ENCODE results near the gene HNRNPA3. TPM values are rescaled to one million over a fixed set of nuclear protein-coding genes. Genes with fewer than 3 reads are reported as not detected.

The HNRNPA3 gene
- polyA plus RNA-seq, 1 of the 3 experiments (the other 2 are of a cell fraction): 102 TPM

- Histone ChIP-seq H3K4me2 (peak overlapping the region; percentile 67), H3F3A (replicated peaks; ENCODE audit: insufficient read depth) (peaks cover 34% of the 10 kb centered on the region), H3K9ac (peak overlapping the region; percentile 70), H2AFZ (ENCODE audit: low read depth) (no peak overlapping the region), H3K27me3 (ENCODE audit: insufficient read depth) (no peaks in the 10 kb centered on the region), H3K9me3 (no peaks in the 10 kb centered on the region), H3K36me3 (replicated peaks in 1 of 2; ENCODE audit: control insufficient read depth in 1 of 2, insufficient read depth in 2 of 2, low read length in 1 of 2) (peaks cover 0 to 6% of the 10 kb centered on the region in 2 experiments), H3K79me2 (ENCODE audit: insufficient read depth) (peaks cover 97% of the 10 kb centered on the region), H4K20me1 (ENCODE audit: insufficient read depth) (peaks cover 26% of the 10 kb centered on the region), H3K9me2 (no peaks in the 10 kb centered on the region), H3K4me1 (ENCODE audit: control insufficient read depth in 1 of 2, insufficient read depth in 2 of 2, low read depth in 1 of 2, low read length in 1 of 2) (peaks cover 45 to 62% of the 10 kb centered on the region in 2 experiments), H3K4me3 (ENCODE audit: low read depth in 2 of 2, low read length in 1 of 2) (peak overlapping the region; percentile 26 to 46; a peak in 3 of 4 replicates), H3K27ac (ENCODE audit: low read depth in 2 of 2, low read length in 1 of 2) (peak overlapping the region; percentile 94 to 98)
- CTCF ChIA-PET: interaction anchor here (0.8 to 3.2 kb wide), 3 partner anchors 13 to 78 kb away, joined by 3 to 16 read pairs (median 3); no protein-coding TSS in a partner anchor
- POLR2A ChIA-PET: interaction anchor here (0.5 to 0.8 kb wide), 2 partner anchors 118 to 1042 kb away, joined by 3 read pairs; no protein-coding TSS in a partner anchor
- DNase-seq: peak; percentile 60
- WGBS (ENCODE audit: low lambda C conversion rate): 13% methylated on average over 1 of the region's 1 CpG
- no peak for TF ChIP-seq SIN3A (IDR thresholded peaks at IDR 0.05; ENCODE audit: borderline replicate concordance, low read depth, low read length)
- no peak for TF ChIP-seq REST (IDR thresholded peaks at IDR 0.05; ENCODE audit: low read depth, low read length)
- peak; percentile 46; the same call in 1 of the 2 replicates for TF ChIP-seq FOSL2 (IDR thresholded peaks at IDR 0.05; ENCODE audit: borderline replicate concordance, low read depth)
- TF ChIP-seq NRF1 (IDR thresholded peaks at IDR 0.05; ENCODE audit: low read depth, low read length): no peak
- TF ChIP-seq EZH2phosphoT487 (IDR thresholded peaks at IDR 0.05; ENCODE audit: borderline replicate concordance, low read depth): no peak
- TF ChIP-seq, protein P1, sequence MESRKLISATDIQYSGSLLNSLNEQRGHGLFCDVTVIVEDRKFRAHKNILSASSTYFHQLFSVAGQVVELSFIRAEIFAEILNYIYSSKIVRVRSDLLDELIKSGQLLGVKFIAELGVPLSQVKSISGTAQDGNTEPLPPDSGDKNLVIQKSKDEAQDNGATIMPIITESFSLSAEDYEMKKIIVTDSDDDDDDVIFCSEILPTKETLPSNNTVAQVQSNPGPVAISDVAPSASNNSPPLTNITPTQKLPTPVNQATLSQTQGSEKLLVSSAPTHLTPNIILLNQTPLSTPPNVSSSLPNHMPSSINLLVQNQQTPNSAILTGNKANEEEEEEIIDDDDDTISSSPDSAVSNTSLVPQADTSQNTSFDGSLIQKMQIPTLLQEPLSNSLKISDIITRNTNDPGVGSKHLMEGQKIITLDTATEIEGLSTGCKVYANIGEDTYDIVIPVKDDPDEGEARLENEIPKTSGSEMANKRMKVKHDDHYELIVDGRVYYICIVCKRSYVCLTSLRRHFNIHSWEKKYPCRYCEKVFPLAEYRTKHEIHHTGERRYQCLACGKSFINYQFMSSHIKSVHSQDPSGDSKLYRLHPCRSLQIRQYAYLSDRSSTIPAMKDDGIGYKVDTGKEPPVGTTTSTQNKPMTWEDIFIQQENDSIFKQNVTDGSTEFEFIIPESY (IDR thresholded peaks at IDR 0.05; ENCODE audit: borderline replicate concordance, low read depth): peak; percentile 33; the same call in 1 of the 2 replicates
- 0 out of 2 replicates have a peak, but pooled peaks have one; percentile 37 for TF ChIP-seq FOXJ3 (CRISPR knock-in tag; IDR thresholded peaks at IDR 0.05)
- TF ChIP-seq, protein P2, sequence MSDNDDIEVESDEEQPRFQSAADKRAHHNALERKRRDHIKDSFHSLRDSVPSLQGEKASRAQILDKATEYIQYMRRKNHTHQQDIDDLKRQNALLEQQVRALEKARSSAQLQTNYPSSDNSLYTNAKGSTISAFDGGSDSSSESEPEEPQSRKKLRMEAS (IDR thresholded peaks at IDR 0.05; ENCODE audit: low read depth): no peak
- no peak for TF ChIP-seq ELF1 (IDR thresholded peaks at IDR 0.05)
- peak; percentile 64 for TF ChIP-seq CHD2 (IDR thresholded peaks at IDR 0.05; ENCODE audit: low read length, partially characterized antibody)
- no peak for TF ChIP-seq SMC3 (IDR thresholded peaks at IDR 0.05; ENCODE audit: low read depth, low read length)
- TF ChIP-seq EP300 (IDR thresholded peaks at IDR 0.05; ENCODE audit: borderline replicate concordance in 1 of 2, low read depth in 1 of 2, low read length in 1 of 2): peak; percentile 72 to 87
- TF ChIP-seq TEAD4 (IDR thresholded peaks at IDR 0.05; ENCODE audit: borderline replicate concordance, insufficient read depth): peak; percentile 71; the same call in 1 of the 2 replicates
- TF ChIP-seq GABPA (IDR thresholded peaks at IDR 0.05; ENCODE audit: low read depth): no peak
- no peak for TF ChIP-seq FOXM1 (IDR thresholded peaks at IDR 0.05; ENCODE audit: low read depth)
- TF ChIP-seq TCF12 (IDR thresholded peaks at IDR 0.05): peak; percentile 93
- no peak for TF ChIP-seq YY1 (IDR thresholded peaks at IDR 0.05; ENCODE audit: low read depth)
- TF ChIP-seq, protein P3, sequence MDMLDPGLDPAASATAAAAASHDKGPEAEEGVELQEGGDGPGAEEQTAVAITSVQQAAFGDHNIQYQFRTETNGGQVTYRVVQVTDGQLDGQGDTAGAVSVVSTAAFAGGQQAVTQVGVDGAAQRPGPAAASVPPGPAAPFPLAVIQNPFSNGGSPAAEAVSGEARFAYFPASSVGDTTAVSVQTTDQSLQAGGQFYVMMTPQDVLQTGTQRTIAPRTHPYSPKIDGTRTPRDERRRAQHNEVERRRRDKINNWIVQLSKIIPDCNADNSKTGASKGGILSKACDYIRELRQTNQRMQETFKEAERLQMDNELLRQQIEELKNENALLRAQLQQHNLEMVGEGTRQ (IDR thresholded peaks at IDR 0.05; ENCODE audit: borderline replicate concordance, low read depth, low read length): no peak
- no peak for TF ChIP-seq CTCF (IDR thresholded peaks at IDR 0.05)
- TF ChIP-seq NFIC (IDR thresholded peaks at IDR 0.05; ENCODE audit: borderline replicate concordance): no peak; the same call in 1 of the 2 replicates
- TF ChIP-seq RXRA (IDR thresholded peaks at IDR 0.05; ENCODE audit: borderline replicate concordance, low read depth): no peak
- peak; percentile 66 for TF ChIP-seq JUND (IDR thresholded peaks at IDR 0.05)
- peak; percentile 32; the same call in 1 of the 2 replicates for TF ChIP-seq MXI1 (IDR thresholded peaks at IDR 0.05; ENCODE audit: low read depth, low read length)
- 0 out of 2 replicates have a peak, but pooled peaks have one; percentile 2 for TF ChIP-seq RAD21 (IDR thresholded peaks at IDR 0.05; ENCODE audit: low read length)
- TF ChIP-seq RCOR1 (IDR thresholded peaks at IDR 0.05; ENCODE audit: low read length): peak; percentile 93
These were observed 29.1 kb downstream of the HNRNPA3 start for GRCh38 chr2:177241711-177242120.
